HFFc6 (cell line): Measurements from ENCODE around the gene DCLK1. TPM values are rescaled to one million over a fixed set of nuclear protein-coding genes. Genes with fewer than 3 reads are reported as not detected.

Source experiments
- DNase-seq: peaks from one replicate; pipeline ENCODE4 v3.0.0-alpha.2; 2018
- H3K27ac Mint-ChIP-seq: 2 replicates; pipeline ENCODE4 v1.8.0; 2020; ENCODE audit warnings: mild to moderate bottlenecking, mixed read lengths
- H3K27me3 Mint-ChIP-seq: 2 replicates; pipeline ENCODE4 v1.8.0; 2021; ENCODE audit warnings: mild to moderate bottlenecking, moderate library complexity, mixed read lengths; ENCODE audit not compliant: insufficient read depth
- H3K36me3 Mint-ChIP-seq: 2 replicates; pipeline ENCODE4 v1.8.0; 2021; ENCODE audit warnings: low read depth, mixed read lengths
- H3K4me1 Mint-ChIP-seq: 2 replicates; pipeline ENCODE4 v1.8.0; 2020; ENCODE audit warnings: low read depth, mixed read lengths
- H3K4me3 Mint-ChIP-seq: 2 replicates; pipeline ENCODE4 v1.8.0; 2020; ENCODE audit warnings: mild to moderate bottlenecking, moderate library complexity, mixed read lengths
- H3K9me3 Mint-ChIP-seq: 2 replicates; pipeline ENCODE4 v1.8.0; 2020; ENCODE audit warnings: mild to moderate bottlenecking, mixed read lengths
- total RNA-seq, 6 experiments: library from RNA; stranded (reverse); fragmentation: NEBNext Ultra II Directional; extraction: Animal tissue kit (Norgen Biotek cat#: 25700); gene quantifications; 2 replicates in 1 of 6; 3 replicates in 5 of 6; pipeline ENCODE4 v1.2.3, GENCODE V29; 2021
- TF ChIP-seq, protein P1 (sequence below): fragments of 200-600 bp; sonication (generic); IDR thresholded peaks from 2 replicates; pipeline ENCODE4 v1.5.0; 2021; ENCODE audit warnings: antibody characterized with exemption, mild to moderate bottlenecking

DCLK1 gene
- total RNA-seq, 6 experiments from 2014 or later = not detected

DNA sequence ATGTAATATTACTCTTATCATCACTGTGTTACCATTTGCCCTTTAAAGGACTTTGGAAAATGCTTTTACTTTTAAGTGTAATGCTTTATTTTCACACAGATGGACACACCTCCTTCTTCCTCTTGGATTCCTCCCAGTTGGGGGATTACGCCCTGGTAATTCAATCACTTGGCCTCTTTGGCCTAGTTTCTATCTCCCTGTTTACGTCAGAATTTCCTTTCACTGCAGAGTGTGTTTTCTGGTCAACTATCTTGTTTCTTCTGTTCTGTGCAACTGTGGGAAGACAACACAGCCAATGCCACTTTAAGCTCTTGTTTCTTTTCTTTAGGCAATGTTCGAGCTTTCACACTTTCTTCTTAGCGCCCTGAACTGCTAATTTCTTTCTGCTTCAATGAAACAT, 397.4 kb downstream of the DCLK1 start:
- H3K36me3 Mint-ChIP-seq = no peaks in the 10 kb centered on the region
- no peaks in the 10 kb centered on the region for H3K9me3 Mint-ChIP-seq
- peaks cover 6% of the 10 kb centered on the region; the same call in 1 of the 2 replicates for H3K4me1 Mint-ChIP-seq
- no peak overlapping the region for H3K4me3 Mint-ChIP-seq
- DNase-seq = no peak
- peaks cover 7% of the 10 kb centered on the region for H3K27me3 Mint-ChIP-seq
- TF ChIP-seq, protein P1, sequence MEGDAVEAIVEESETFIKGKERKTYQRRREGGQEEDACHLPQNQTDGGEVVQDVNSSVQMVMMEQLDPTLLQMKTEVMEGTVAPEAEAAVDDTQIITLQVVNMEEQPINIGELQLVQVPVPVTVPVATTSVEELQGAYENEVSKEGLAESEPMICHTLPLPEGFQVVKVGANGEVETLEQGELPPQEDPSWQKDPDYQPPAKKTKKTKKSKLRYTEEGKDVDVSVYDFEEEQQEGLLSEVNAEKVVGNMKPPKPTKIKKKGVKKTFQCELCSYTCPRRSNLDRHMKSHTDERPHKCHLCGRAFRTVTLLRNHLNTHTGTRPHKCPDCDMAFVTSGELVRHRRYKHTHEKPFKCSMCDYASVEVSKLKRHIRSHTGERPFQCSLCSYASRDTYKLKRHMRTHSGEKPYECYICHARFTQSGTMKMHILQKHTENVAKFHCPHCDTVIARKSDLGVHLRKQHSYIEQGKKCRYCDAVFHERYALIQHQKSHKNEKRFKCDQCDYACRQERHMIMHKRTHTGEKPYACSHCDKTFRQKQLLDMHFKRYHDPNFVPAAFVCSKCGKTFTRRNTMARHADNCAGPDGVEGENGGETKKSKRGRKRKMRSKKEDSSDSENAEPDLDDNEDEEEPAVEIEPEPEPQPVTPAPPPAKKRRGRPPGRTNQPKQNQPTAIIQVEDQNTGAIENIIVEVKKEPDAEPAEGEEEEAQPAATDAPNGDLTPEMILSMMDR = no peak
- no peak overlapping the region for H3K27ac Mint-ChIP-seq

DNA sequence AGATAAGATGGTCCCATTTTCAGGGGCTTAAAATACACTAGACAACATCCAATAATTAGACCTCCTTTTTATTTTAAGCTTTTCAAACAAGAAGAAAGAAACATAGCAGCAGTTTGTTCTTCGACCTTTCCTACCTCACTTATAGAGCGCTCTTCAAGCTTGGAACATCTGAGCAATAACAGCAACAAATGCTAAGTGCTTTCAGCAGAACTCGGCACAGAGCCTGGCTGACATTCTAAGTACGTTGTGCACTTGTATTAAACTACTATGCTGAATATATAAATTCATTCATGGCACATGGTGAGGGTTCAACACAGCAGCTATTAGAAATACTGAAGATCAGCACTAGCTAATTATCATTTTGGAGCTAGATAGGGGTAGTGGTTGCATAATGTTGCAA, 398.6 kb downstream of the DCLK1 start:
- Mint-ChIP-seq H3K9me3 (no peaks in the 10 kb centered on the region), H3K4me3 (no peak overlapping the region), H3K4me1 (peaks cover 6% of the 10 kb centered on the region; the same call in 1 of the 2 replicates), H3K36me3 (no peaks in the 10 kb centered on the region), H3K27me3 (peaks cover 7% of the 10 kb centered on the region), H3K27ac (no peak overlapping the region)
- TF ChIP-seq, protein P1 = no peak
- no peak for DNase-seq

DNA sequence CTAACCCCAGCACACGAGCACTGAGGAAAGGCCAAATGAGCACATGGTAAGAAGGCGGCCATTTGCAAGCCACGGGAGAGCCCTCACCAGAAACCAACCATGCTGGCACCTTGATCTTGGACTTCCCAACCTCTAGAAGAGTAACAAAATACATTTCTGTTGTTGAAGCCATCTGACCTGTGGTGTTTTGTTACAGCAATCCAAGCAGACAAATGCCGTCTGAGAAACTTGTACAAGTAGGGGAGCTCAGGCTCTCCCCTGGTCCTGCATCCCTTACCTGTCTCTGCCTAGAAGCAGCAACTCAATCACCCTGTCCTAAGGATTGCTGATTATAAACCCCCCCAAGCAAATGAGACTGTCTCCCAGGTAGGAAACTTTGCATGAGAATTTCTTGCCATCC, 399.7 kb downstream of the DCLK1 start:
- no peaks in the 10 kb centered on the region for H3K9me3 Mint-ChIP-seq
- H3K4me3 Mint-ChIP-seq = no peak overlapping the region
- peaks cover 6% of the 10 kb centered on the region; the same call in 1 of the 2 replicates for H3K4me1 Mint-ChIP-seq
- no peaks in the 10 kb centered on the region for H3K36me3 Mint-ChIP-seq
- peaks cover 7% of the 10 kb centered on the region for H3K27me3 Mint-ChIP-seq
- no peak for DNase-seq
- H3K27ac Mint-ChIP-seq = no peak overlapping the region
- TF ChIP-seq, protein P1 = no peak

DNA sequence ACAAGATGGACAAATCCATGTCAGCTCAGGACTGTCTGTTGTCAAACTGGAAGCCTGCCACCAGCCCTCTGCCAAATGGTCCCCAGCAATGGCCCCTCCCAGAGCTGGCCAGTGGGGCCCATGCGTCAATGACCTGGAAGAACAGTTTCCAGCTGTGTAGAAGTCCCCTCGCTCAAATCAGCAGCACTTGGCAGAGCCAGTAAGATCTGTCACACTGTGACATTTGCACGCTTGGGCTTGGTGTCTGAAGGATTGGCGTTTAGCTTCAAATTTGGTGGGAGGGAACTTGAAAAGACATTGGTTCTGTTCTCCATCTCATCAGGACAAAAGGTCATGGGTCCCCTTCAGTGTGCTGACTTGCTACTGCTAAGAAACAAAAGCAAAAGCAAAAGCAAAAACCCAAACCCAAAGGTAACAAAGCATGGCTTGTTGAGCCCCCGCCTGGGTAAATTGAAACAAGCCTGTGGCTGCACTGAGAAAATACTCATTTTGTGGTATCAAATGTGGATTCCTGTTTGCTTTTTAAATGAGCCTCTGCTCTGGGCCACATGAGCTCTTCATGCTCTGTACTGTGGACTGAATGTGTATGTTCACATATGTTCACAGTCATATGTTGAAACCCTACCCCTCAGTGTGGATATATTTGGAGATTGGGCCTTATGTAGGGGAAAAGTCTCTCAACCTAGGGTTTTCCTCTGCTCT, 401.1 kb downstream of the DCLK1 start:
- Mint-ChIP-seq H3K27me3 (peaks cover 7% of the 10 kb centered on the region), H3K36me3 (no peaks in the 10 kb centered on the region), H3K4me1 (peaks cover 8% of the 10 kb centered on the region), H3K4me3 (no peak overlapping the region), H3K27ac (no peak overlapping the region), H3K9me3 (no peaks in the 10 kb centered on the region)
- TF ChIP-seq, protein P1 = no peak
- DNase-seq = no peak

DNA sequence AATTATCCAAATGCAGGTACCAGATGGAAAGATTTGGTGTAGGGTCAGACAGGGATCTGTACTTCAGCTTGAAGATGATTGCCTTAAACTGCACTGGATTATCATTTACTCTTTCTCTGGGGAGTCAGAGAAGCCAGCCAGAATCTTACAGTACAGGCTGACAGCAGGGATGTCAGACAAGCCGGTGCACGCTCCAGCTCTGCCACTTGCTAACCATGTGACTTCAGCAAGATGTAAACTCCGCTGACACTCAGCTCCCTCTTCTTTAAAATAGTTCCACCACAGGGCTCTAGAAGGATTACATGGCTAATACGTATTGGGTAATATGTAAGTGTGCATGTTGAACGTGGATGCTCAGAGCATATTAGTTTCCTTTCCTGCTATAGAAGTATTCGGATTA, 403.3 kb downstream of the DCLK1 start:
- Mint-ChIP-seq H3K27me3 (peaks cover 7% of the 10 kb centered on the region), H3K27ac (no peak overlapping the region), H3K9me3 (no peaks in the 10 kb centered on the region), H3K4me3 (no peak overlapping the region), H3K36me3 (no peaks in the 10 kb centered on the region), H3K4me1 (peaks cover 24% of the 10 kb centered on the region)
- no peak for DNase-seq
- TF ChIP-seq, protein P1 = no peak
